ENCODE results near the gene PHPT1. TPM values are rescaled to one million over a fixed set of nuclear protein-coding genes. Genes with fewer than 3 reads are reported as not detected.

PHPT1 gene
- total RNA-seq, 4 donors from 2014 or later, result 42.6 to 71.0 (median 66.7) TPM

DNA sequence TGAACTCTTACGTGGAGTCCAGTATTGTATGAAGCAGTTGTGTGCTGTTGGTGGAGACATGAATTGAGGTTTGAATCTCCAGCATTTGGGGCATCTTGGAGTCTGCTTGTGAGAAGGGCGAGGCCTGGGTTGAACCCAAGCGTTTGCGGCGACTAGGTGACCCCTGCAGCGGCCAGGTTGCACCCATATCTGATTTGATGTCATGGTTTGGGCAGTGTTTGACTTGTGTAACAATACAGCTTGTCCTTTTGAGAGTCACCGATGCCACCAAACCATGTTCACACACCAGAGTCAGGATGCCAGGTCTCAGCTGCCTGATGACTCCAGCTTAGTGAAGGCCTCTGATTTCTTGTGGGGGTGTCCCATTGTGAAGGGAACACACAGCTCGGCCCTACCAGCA is 39.2 kb downstream of the PHPT1 start:
- Histone ChIP-seq H3K27ac (no peak overlapping the region), H3K27me3 (no peaks in the 10 kb centered on the region), H3K4me1 (peaks cover 0 to 25% (median 17%) of the 10 kb centered on the region in 4 donors), H3K4me3 (no peak overlapping the region), H3K9me3 (no peaks in the 10 kb centered on the region), H3K36me3 (peaks cover 0 to 18% (median 0%) of the 10 kb centered on the region in 3 donors)
- no peak for TF ChIP-seq POLR2A (IDR thresholded peaks at IDR 0.05)
- no peak for TF ChIP-seq EP300 (IDR thresholded peaks at IDR 0.05)
- TF ChIP-seq, protein P1, sequence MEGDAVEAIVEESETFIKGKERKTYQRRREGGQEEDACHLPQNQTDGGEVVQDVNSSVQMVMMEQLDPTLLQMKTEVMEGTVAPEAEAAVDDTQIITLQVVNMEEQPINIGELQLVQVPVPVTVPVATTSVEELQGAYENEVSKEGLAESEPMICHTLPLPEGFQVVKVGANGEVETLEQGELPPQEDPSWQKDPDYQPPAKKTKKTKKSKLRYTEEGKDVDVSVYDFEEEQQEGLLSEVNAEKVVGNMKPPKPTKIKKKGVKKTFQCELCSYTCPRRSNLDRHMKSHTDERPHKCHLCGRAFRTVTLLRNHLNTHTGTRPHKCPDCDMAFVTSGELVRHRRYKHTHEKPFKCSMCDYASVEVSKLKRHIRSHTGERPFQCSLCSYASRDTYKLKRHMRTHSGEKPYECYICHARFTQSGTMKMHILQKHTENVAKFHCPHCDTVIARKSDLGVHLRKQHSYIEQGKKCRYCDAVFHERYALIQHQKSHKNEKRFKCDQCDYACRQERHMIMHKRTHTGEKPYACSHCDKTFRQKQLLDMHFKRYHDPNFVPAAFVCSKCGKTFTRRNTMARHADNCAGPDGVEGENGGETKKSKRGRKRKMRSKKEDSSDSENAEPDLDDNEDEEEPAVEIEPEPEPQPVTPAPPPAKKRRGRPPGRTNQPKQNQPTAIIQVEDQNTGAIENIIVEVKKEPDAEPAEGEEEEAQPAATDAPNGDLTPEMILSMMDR (IDR thresholded peaks at IDR 0.05), result no peak
- no peak for DNase-seq (ENCODE audit: low spot score in 2 of 2)
- WGBS, 2 donors, result 82 to 89% methylated on average over 8 of the region's 8 CpGs

GRCh38 chr9:136889858-136890257 is 40.6 kb downstream of the PHPT1 start:
- Histone ChIP-seq H3K4me3 (no peak overlapping the region), H3K27me3 (no peaks in the 10 kb centered on the region), H3K27ac (no peak overlapping the region), H3K4me1 (peaks cover 0 to 25% (median 17%) of the 10 kb centered on the region in 4 donors), H3K36me3 (peaks cover 0 to 25% (median 0%) of the 10 kb centered on the region in 3 donors), H3K9me3 (no peaks in the 10 kb centered on the region)
- no peak for DNase-seq (ENCODE audit: low spot score in 2 of 2)
- TF ChIP-seq POLR2A (IDR thresholded peaks at IDR 0.05) (no peak), EP300 (IDR thresholded peaks at IDR 0.05) (no peak)
- TF ChIP-seq, protein P1 (IDR thresholded peaks at IDR 0.05), result no peak
- 92 to 93% methylated on average over 42 of the region's 42 CpGs for WGBS, 2 donors

DNA sequence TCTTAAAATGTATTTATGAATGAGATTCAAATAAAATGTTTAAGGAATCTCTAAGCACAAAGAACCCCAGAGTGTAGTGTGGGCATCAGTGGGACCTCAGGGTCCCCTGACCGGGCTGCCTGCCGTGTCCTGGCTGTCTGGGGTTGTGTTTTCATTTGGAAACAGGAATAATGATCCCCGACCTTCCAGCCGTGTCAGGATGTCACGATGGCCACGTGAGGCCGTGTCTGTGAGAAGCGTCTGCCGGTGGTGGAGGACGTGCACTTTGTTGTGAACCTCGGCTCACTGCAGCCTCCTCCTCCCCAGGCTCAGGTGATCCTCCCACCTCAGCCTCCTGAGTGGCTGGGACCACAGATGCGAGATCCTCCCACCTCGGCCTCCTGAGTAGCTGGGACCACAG is 41.5 kb downstream of the PHPT1 start:
- H3K9me3 ChIP-seq, result no peaks in the 10 kb centered on the region
- peaks cover 0 to 30% (median 0%) of the 10 kb centered on the region in 3 donors for H3K36me3 ChIP-seq
- 81 to 85% methylated on average over 13 of the region's 13 CpGs for WGBS, 2 donors
- H3K27ac ChIP-seq, result no peak overlapping the region
- H3K4me3 ChIP-seq, result no peak overlapping the region
- no peaks in the 10 kb centered on the region for H3K27me3 ChIP-seq
- TF ChIP-seq, protein P1 (IDR thresholded peaks at IDR 0.05), result no peak
- TF ChIP-seq POLR2A (IDR thresholded peaks at IDR 0.05) (no peak), EP300 (IDR thresholded peaks at IDR 0.05) (no peak)
- DNase-seq (ENCODE audit: low spot score in 2 of 2), result no peak
- H3K4me1 ChIP-seq, result peaks cover 0 to 20% (median 14%) of the 10 kb centered on the region in 4 donors

GRCh38 chr9:136896027-136896426 is 46.8 kb downstream of the PHPT1 start:
- Histone ChIP-seq H3K4me3 (no peak overlapping the region), H3K27ac (no peak overlapping the region), H3K9me3 (no peaks in the 10 kb centered on the region), H3K4me1 (peaks cover 0 to 5% (median 1%) of the 10 kb centered on the region in 4 donors), H3K36me3 (peaks cover 0 to 43% (median 0%) of the 10 kb centered on the region in 3 donors), H3K27me3 (no peaks in the 10 kb centered on the region)
- no peak for TF ChIP-seq POLR2A (IDR thresholded peaks at IDR 0.05)
- TF ChIP-seq EP300 (IDR thresholded peaks at IDR 0.05), result no peak
- TF ChIP-seq, protein P1 (IDR thresholded peaks at IDR 0.05), result no peak
- DNase-seq (ENCODE audit: low spot score in 2 of 2), result no peak
- WGBS, 2 donors, result 81 to 83% methylated on average over 11 of the region's 11 CpGs

- WGBS, 2 donors, result 94% methylated on average over 18 to 21 of the region's 21 CpGs
- TF ChIP-seq EP300 (IDR thresholded peaks at IDR 0.05), result no peak
- TF ChIP-seq, protein P1 (IDR thresholded peaks at IDR 0.05), result no peak
- TF ChIP-seq POLR2A (IDR thresholded peaks at IDR 0.05), result no peak
- peaks cover 0 to 28% (median 24%) of the 10 kb centered on the region in 4 donors for H3K4me1 ChIP-seq
Measured at GRCh38 chr9:136898483-136899100, 49.4 kb downstream of the PHPT1 start.

More at GRCh38 chr9:136898483-136899100, 49.4 kb downstream of the PHPT1 start:
- Histone ChIP-seq H3K27me3 (no peaks in the 10 kb centered on the region), H3K27ac (no peak overlapping the region), H3K4me3 (no peak overlapping the region), H3K9me3 (no peaks in the 10 kb centered on the region), H3K36me3 (peaks cover 0 to 41% (median 0%) of the 10 kb centered on the region in 3 donors)
- no peak for DNase-seq (ENCODE audit: low spot score in 2 of 2)
